Parathyroid adenoma (tissue), 2 donors: Measurements from ENCODE around the gene AHDC1.

Experiments
- H2AFZ ChIP-seq: fragments of 300-600 bp; sonication (generic); one replicate; pipeline ENCODE4 v1.7.0; 2017; ENCODE audit warnings: antibody characterized with exemption, mild to moderate bottlenecking
- H3K27ac ChIP-seq: fragments of 300-600 bp; sonication (generic); one replicate; pipeline ENCODE4 v1.7.0; 2017
- H3K27me3 ChIP-seq: fragments of 300-600 bp; sonication (generic); one replicate; pipeline ENCODE4 v1.7.0; 2017; ENCODE audit warnings: low read length; ENCODE audit not compliant: control insufficient read depth, insufficient read depth
- H3K36me3 ChIP-seq: fragments of 300-600 bp; sonication (generic); one replicate; pipeline ENCODE4 v1.7.0; 2017; ENCODE audit warnings: low read length; ENCODE audit not compliant: control insufficient read depth, insufficient read depth
- H3K4me1 ChIP-seq: fragments of 300-600 bp; sonication (generic); one replicate; pipeline ENCODE4 v1.7.0; 2017; ENCODE audit warnings: control low read depth
- H3K4me2 ChIP-seq: fragments of 300-600 bp; sonication (generic); one replicate; pipeline ENCODE4 v1.7.0; 2017; ENCODE audit warnings: low read length
- H3K4me3 ChIP-seq: fragments of 300-600 bp; sonication (generic); one replicate; pipeline ENCODE4 v1.7.0; 2017; ENCODE audit warnings: low read depth, low read length
- H3K79me2 ChIP-seq: fragments of 300-600 bp; sonication (generic); one replicate; pipeline ENCODE4 v1.7.0; 2017; ENCODE audit warnings: control low read depth
- H3K9ac ChIP-seq: fragments of 300-600 bp; sonication (generic); one replicate; pipeline ENCODE4 v1.7.0; 2017; ENCODE audit warnings: mild to moderate bottlenecking
- H3K9me3 ChIP-seq: fragments of 300-600 bp; sonication (generic); one replicate; pipeline ENCODE4 v1.7.0; 2017; ENCODE audit warnings: low read length; ENCODE audit not compliant: control insufficient read depth
- TF ChIP-seq, protein P1 (sequence below): fragments of 300-600 bp; sonication (generic); IDR thresholded peaks from one replicate; pipeline ENCODE4 v1.7.0; 2017; ENCODE audit warnings: antibody characterized with exemption, mild to moderate bottlenecking
- donor health status: primary hyperparathyroidism.

AHDC1 gene

DNA sequence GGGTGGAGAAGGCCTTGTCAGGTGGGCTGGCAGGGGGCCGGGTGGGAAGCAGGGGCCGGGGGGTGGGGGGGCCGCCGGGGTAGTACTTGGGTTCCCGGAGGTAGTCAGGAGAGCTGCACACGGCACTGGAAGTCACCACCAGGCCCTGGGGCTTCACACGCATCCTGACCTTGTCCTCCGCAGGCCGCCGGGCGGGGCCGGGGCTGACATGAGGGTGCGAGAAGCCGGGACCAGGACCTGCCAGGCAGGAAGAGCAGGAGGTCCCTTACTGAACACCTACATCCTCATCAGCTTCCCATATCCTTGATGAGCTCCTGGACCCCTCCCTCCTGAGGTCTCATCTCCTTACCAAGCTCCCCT is 52.0 kb downstream of the AHDC1 start:
- Histone ChIP-seq H3K4me3 (no peak overlapping the region), H2AFZ (no peak overlapping the region), H3K4me1 (no peaks in the 10 kb centered on the region), H3K4me2 (no peak overlapping the region), H3K9me3 (no peaks in the 10 kb centered on the region), H3K79me2 (no peaks in the 10 kb centered on the region), H3K9ac (no peak overlapping the region), H3K27me3 (no peaks in the 10 kb centered on the region), H3K27ac (no peak overlapping the region), H3K36me3 (no peaks in the 10 kb centered on the region)
- TF ChIP-seq, protein P1, sequence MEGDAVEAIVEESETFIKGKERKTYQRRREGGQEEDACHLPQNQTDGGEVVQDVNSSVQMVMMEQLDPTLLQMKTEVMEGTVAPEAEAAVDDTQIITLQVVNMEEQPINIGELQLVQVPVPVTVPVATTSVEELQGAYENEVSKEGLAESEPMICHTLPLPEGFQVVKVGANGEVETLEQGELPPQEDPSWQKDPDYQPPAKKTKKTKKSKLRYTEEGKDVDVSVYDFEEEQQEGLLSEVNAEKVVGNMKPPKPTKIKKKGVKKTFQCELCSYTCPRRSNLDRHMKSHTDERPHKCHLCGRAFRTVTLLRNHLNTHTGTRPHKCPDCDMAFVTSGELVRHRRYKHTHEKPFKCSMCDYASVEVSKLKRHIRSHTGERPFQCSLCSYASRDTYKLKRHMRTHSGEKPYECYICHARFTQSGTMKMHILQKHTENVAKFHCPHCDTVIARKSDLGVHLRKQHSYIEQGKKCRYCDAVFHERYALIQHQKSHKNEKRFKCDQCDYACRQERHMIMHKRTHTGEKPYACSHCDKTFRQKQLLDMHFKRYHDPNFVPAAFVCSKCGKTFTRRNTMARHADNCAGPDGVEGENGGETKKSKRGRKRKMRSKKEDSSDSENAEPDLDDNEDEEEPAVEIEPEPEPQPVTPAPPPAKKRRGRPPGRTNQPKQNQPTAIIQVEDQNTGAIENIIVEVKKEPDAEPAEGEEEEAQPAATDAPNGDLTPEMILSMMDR, result no peak

GRCh38 chr1:27551170-27551952 is 52.6 kb downstream of the AHDC1 start:
- Histone ChIP-seq H3K4me2 (no peak overlapping the region), H3K4me1 (no peaks in the 10 kb centered on the region), H3K79me2 (no peaks in the 10 kb centered on the region), H3K9me3 (no peaks in the 10 kb centered on the region), H3K9ac (no peak overlapping the region), H3K27me3 (no peaks in the 10 kb centered on the region), H2AFZ (no peak overlapping the region), H3K36me3 (no peaks in the 10 kb centered on the region), H3K27ac (no peak overlapping the region), H3K4me3 (no peak overlapping the region)
- TF ChIP-seq, protein P1, result no peak

DNA sequence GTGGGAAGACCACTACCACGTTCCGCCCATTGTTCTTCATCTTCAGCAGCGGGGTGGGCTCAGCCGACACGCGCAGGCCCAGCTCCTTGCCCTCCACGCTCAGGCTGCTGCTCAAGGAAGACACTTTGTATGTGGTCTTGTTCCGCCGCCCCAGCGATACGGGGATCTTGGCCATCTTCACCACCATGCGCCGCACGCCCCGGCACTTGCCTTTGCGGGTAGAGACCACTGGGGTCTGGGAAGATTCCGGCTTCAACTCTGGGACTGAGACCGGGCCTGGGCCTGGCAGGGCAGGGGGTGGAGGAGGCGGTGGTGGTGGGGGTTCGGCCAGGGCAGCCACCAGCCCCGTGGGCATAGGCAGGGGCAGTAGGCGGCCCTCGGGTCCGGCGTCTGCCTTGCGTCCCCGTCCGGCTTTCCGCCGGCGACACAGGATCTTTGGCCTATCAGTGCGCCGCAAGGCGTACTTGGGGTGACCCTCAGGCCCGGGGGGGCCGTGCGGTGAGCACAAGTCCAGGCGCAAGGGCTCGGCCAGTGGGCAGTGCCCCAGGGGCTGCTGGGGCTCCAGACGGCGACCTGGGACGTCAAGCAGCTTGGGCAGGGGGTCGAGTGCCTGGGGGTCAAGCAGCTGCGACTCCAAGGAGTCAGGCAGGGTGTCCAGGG is 53.3 kb downstream of the AHDC1 start:
- Histone ChIP-seq H3K9ac (no peak overlapping the region), H3K4me2 (no peak overlapping the region), H3K27ac (no peak overlapping the region), H3K9me3 (no peaks in the 10 kb centered on the region), H3K4me3 (no peak overlapping the region), H3K4me1 (no peaks in the 10 kb centered on the region), H2AFZ (no peak overlapping the region), H3K36me3 (no peaks in the 10 kb centered on the region), H3K27me3 (no peaks in the 10 kb centered on the region), H3K79me2 (no peaks in the 10 kb centered on the region)
- TF ChIP-seq, protein P1, result no peak

GRCh38 chr1:27549807-27550408 is 54.0 kb downstream of the AHDC1 start:
- H3K4me3 ChIP-seq, result no peak overlapping the region
- no peak overlapping the region for H2AFZ ChIP-seq
- H3K9me3 ChIP-seq, result no peaks in the 10 kb centered on the region
- H3K4me1 ChIP-seq, result no peaks in the 10 kb centered on the region
- H3K79me2 ChIP-seq, result no peaks in the 10 kb centered on the region
- TF ChIP-seq, protein P1, result no peak
- no peak overlapping the region for H3K27ac ChIP-seq
- H3K27me3 ChIP-seq, result no peaks in the 10 kb centered on the region
- no peak overlapping the region for H3K4me2 ChIP-seq
- H3K36me3 ChIP-seq, result no peaks in the 10 kb centered on the region
- no peak overlapping the region for H3K9ac ChIP-seq
